Ascending aorta (tissue), 2 donors: Measurements from ENCODE around the gene LIMS2. TPM values are rescaled to one million over a fixed set of nuclear protein-coding genes. Genes with fewer than 3 reads are reported as not detected.

Experiments used
- DNase-seq, 2 donors: peaks; one replicate each; pipeline ENCODE4 v3.0.0-alpha.2; 2019; ENCODE audit warnings: low spot score in 2 of 2
- H3K27ac ChIP-seq, 2 donors: fragments of 200-600 bp; sonication (generic); one replicate each; pipeline ENCODE4 v1.5.1; 2016 to 2017; ENCODE audit warnings: mild to moderate bottlenecking in 1 of 2
- H3K27me3 ChIP-seq: fragments of 200-600 bp; sonication (generic); one replicate; pipeline ENCODE4 v1.5.1; 2017
- H3K36me3 ChIP-seq, 2 donors: fragments of 200-600 bp; sonication (generic); one replicate each; pipeline ENCODE4 v1.5.1; 2016
- H3K4me1 ChIP-seq, 2 donors: fragments of 200-600 bp; sonication (generic); one replicate each; pipeline ENCODE4 v1.5.1; 2016 to 2017; ENCODE audit warnings: mild to moderate bottlenecking in 1 of 2
- H3K4me3 ChIP-seq, 2 donors: fragments of 200-600 bp; sonication (generic); one replicate each; pipeline ENCODE4 v1.5.1; 2016 to 2017; ENCODE audit warnings: mild to moderate bottlenecking in 1 of 2
- H3K9me3 ChIP-seq, 2 donors: fragments of 200-600 bp; sonication (generic); one replicate each; pipeline ENCODE4 v1.5.1; 2016
- CTCF ChIP-seq, 3 experiments: fragments of 200-600 bp in 2 of 3; fragments of 450-650 bp in 1 of 3; sonication (generic) in 2 of 3; IDR thresholded peaks; one replicate each; pipeline ENCODE4 v1.5.1; 2016 to 2019; ENCODE audit warnings: antibody characterized with exemption in 3 of 3, mild to moderate bottlenecking in 1 of 3, moderate library complexity in 1 of 3
- intact Hi-C: fragments of 100-400 bp; cut with DNase I; formaldehyde crosslinking; loops from one replicate; pipeline ENCODE4 v1.15.1; 2023
- total RNA-seq: library from RNA; depleted of rRNA; stranded (reverse); fragments of >200 nt; gene quantifications from one replicate; pipeline ENCODE4 v1.1.0, GENCODE V29; 2016

The LIMS2 gene
- total RNA-seq, 1 donor from 2014 or later, result 169 TPM

- peak in 1 of 2 donors; percentile 50 for DNase-seq
- Histone ChIP-seq H3K27ac (no peak overlapping the region), H3K9me3 (peaks cover 0 to 11% of the 10 kb centered on the region in 2 donors), H3K36me3 (no peaks in the 10 kb centered on the region), H3K27me3 (no peaks in the 10 kb centered on the region), H3K4me3 (no peak overlapping the region), H3K4me1 (no peaks in the 10 kb centered on the region)
- intact Hi-C loops, result no loop called here
- no peak for TF ChIP-seq CTCF (IDR thresholded peaks at IDR 0.05)
Measured at GRCh38 chr2:127615511-127616166, 59.7 kb downstream of the LIMS2 start.

GRCh38 chr2:127614731-127615130 is 60.6 kb downstream of the LIMS2 start:
- TF ChIP-seq CTCF (IDR thresholded peaks at IDR 0.05), result no peak
- no peaks in the 10 kb centered on the region for H3K36me3 ChIP-seq
- intact Hi-C loops, result no loop called here
- no peaks in the 10 kb centered on the region for H3K4me1 ChIP-seq
- H3K27me3 ChIP-seq, result no peaks in the 10 kb centered on the region
- H3K4me3 ChIP-seq, result no peak overlapping the region
- no peak overlapping the region for H3K27ac ChIP-seq
- peaks cover 0 to 11% of the 10 kb centered on the region in 2 donors for H3K9me3 ChIP-seq
- DNase-seq, result no peak

- Histone ChIP-seq H3K27me3 (no peaks in the 10 kb centered on the region), H3K4me3 (no peak overlapping the region), H3K36me3 (no peaks in the 10 kb centered on the region), H3K27ac (no peak overlapping the region), H3K4me1 (no peaks in the 10 kb centered on the region), H3K9me3 (peaks cover 0 to 11% of the 10 kb centered on the region in 2 donors)
- intact Hi-C loops, result no loop called here
- TF ChIP-seq CTCF (IDR thresholded peaks at IDR 0.05), result no peak
- no peak for DNase-seq
Measured at GRCh38 chr2:127614246-127614645, 61.1 kb downstream of the LIMS2 start.

- H3K27me3 ChIP-seq, result no peaks in the 10 kb centered on the region
- H3K27ac ChIP-seq, result no peak overlapping the region
- H3K4me1 ChIP-seq, result no peaks in the 10 kb centered on the region
- no peak overlapping the region for H3K4me3 ChIP-seq
- H3K36me3 ChIP-seq, result no peaks in the 10 kb centered on the region
- intact Hi-C loops, result no loop called here
- peaks cover 0 to 11% of the 10 kb centered on the region in 2 donors for H3K9me3 ChIP-seq
- TF ChIP-seq CTCF (IDR thresholded peaks at IDR 0.05), result no peak
- DNase-seq, result peak in 1 of 2 donors; percentile 28
Measured at GRCh38 chr2:127612111-127612822, 63.1 kb downstream of the LIMS2 start.

GRCh38 chr2:127611076-127611925 is 64.0 kb downstream of the LIMS2 start:
- TF ChIP-seq CTCF (IDR thresholded peaks at IDR 0.05), result no peak
- intact Hi-C loops, result no loop called here
- DNase-seq, result peak in 1 of 2 donors; percentile 45

More at GRCh38 chr2:127611076-127611925, 64.0 kb downstream of the LIMS2 start:
- no peaks in the 10 kb centered on the region for H3K27me3 ChIP-seq
- no peaks in the 10 kb centered on the region for H3K36me3 ChIP-seq
- H3K9me3 ChIP-seq, result peaks cover 0 to 11% of the 10 kb centered on the region in 2 donors
- H3K27ac ChIP-seq, result no peak overlapping the region
- no peaks in the 10 kb centered on the region for H3K4me1 ChIP-seq
- H3K4me3 ChIP-seq, result no peak overlapping the region
